Inferior parietal cortex (tissue), 1 donor: ENCODE results near the gene PSMA5.

Experiments used
- DNase-seq: peaks from one replicate; pipeline ENCODE4 v3.0.0-alpha.2; 2016; ENCODE audit errors: extremely low spot score

The PSMA5 gene

GRCh38 chr1:109369167-109369746 lies 57.0 kb downstream of the PSMA5 start:
- no peak for DNase-seq

DNA sequence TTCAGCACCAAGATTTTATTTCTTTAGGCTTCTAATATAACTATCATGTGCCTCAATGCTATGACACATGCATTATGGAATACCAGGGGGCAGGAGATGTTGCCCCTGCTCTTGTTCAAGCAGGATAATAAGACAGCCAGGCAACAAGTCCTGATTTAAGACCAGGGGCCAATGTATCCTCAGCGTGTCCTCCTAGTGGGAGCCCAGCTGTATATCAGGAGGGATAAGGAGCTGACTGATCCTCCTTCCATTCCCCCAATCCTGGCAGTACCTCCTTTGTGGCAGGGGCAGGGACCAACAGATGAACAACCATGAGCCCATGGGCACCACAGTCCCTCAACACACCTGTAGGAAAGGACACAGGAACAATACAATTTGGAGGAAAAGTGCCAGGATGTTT lies 57.8 kb downstream of the PSMA5 start:
- DNase-seq: no peak

DNA sequence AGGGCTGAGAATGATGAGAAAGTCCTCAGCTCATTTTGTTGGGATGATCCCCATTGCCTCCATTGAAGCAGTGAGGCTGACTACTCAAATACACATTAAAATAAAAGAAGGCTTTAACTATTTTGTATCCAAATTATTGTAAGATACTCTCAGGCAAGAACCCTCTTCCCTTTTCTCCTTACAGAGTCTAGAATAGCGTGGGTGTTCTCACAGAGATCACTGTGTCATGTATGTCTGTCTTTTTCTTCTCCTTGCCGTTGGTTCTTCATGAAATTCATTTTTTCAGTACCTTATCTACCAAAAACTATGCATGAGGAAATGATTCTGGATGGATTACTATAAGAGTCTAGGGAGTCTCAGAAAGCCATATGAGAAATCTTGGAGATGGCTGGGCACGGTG lies 58.6 kb downstream of the PSMA5 start:
- no peak for DNase-seq

GRCh38 chr1:109365642-109366204 lies 60.5 kb downstream of the PSMA5 start:
- DNase-seq: no peak

DNA sequence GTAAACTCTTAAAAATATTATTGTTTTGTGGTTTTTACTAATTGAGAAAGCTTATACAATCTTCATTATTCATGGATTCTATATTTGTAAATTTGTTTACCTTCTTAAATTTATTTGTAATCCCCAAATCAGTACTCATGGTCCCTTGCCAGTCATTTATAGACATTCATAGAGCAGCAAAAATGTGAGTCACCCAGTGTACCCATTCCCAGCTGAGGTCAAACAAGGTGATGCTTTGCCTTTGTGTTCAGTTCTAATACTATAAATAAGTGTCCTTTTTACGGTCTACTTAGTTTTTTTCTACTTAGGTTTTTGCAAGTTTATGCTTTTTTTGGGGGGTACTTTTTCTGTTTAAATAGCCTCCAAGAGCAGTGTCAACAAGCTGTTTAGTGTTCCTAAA lies 64.6 kb downstream of the PSMA5 start:
- no peak for DNase-seq

DNA sequence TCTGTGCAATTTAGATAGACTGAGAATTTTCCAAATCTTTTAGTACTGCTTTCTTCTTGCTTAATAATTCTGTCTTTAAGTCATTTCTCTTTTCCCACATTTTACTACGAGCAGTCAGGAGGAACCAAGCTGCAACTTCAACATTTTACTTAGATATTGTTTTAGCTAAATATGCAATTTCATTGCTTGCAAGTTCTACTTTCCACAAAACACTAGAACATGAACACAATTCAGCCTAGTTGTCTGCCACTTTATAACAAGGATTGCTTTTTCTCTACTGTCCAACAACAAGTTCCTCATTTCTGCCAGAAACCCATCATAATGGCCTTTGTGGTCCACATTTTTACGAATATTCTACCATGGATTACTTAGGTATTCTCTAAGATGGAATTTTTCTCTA lies 65.2 kb downstream of the PSMA5 start:
- DNase-seq: no peak

GRCh38 chr1:109357616-109358015 lies 68.6 kb downstream of the PSMA5 start:
- no peak for DNase-seq

DNA sequence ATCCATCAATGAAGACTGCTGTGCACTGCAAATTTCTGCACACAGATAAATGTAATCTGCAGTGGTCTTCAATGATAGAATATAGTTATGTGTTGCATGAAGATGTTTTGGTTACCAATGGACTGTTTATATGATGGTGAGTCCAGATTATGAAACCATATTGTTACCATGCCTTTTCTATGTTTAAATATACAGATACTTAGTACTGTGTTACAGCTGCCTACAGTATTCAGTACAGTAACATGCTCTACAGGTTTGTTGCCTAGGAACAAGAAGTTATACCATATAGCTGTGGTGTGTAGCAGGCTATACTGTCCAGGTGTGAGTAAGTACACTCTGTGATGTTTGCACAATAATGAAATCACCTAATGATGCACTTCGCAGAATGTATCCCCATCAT lies 69.3 kb downstream of the PSMA5 start:
- no peak for DNase-seq

GRCh38 chr1:109356505-109356904 lies 69.7 kb downstream of the PSMA5 start:
- no peak for DNase-seq

DNA sequence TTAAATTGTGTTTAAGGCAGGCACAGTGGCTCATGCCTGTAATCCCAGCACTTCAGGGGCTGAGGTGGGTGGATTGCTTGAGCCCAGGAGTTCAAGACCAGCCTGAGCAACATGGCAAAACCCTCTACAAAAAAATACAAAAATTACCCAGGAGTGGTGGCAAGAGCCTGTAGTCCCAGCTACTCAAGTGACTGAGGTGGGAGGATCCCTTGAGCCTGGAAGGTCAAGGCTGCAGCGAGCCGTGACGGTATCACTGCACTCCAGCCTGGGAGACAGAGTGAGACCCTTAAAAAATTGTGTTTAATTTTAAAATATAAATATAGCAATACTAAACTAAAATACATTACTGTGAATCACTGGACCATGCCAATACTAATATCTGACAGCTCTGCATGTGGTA lies 71.3 kb downstream of the PSMA5 start:
- no peak for DNase-seq

GRCh38 chr1:109351457-109351856 lies 74.8 kb downstream of the PSMA5 start:
- DNase-seq: no peak

DNA sequence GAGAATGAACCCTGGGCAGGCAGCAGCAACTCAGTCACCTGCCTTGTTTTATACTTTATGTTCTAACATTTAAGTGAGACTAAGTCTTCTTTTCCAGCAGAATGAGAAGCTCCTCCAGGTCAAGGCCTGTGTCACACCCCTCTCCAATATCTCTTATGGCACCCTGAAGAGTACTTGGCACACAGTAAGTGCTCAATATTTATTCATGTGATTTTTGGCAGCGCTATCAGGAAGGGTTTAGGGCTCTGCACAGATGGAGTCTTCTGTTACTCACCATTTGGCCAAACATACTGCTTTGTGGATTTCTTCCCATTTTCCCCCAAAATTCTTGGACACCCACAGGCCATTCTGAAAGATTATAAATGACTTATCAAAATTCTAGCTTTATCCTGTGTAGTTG lies 75.6 kb downstream of the PSMA5 start:
- DNase-seq: no peak

- no peak for DNase-seq
These were observed 76.1 kb downstream of the PSMA5 start for GRCh38 chr1:109350182-109350581.
